ENCODE data around the gene MOXD1. TPM values are rescaled to one million over a fixed set of nuclear protein-coding genes. Genes with fewer than 3 reads are reported as not detected.

MOXD1 gene
- polyA plus RNA-seq, 4 donors: 172 to 315 (median 236) TPM

DNA sequence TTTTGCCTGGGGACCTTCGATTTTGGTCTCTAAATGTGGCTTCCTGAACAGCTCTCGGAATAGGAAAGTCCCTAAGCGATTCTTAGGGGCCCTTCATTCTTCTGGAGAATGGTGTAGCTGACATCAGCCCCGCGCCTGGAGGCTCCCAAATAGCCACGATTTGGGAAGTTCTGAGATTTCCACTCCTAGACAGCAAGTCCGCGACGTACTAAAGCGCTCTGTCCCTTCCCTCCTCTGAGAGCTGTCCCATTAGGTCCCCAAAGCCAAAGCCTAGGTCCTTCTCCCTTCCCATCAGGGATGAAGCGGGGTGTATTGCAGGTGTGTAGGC is 756 bp downstream of the MOXD1 start:
- no peak for DNase-seq (ENCODE audit: low read depth in 4 of 4, low spot score in 2 of 4)

GRCh38 chr6:132399376-132400074 is 1.8 kb downstream of the MOXD1 start:
- DNase-seq (ENCODE audit: low read depth in 4 of 4, low spot score in 2 of 4): no peak

GRCh38 chr6:132395015-132395597 is 6.2 kb downstream of the MOXD1 start:
- DNase-seq (ENCODE audit: low read depth in 4 of 4, low spot score in 2 of 4): no peak

DNA sequence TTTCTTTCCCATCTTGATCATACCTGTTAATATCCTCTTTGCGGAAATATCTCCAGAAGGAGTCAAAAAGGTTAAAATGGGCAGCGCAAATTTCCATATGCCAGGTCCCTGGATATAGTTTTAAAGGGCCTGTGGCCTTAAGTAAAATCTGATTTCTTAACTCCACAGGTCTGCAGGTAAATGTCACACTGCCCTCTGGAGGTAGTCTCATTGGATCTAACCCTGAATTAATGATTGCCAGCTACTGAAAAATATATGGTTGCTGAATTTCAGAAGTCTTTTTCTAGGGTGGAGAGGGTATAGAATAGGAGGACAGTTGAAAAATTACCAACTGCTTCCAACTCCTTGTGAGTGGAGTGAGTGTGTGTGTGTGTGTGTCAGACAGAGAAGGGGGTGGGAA is 8.5 kb downstream of the MOXD1 start:
- DNase-seq (ENCODE audit: low read depth in 4 of 4, low spot score in 2 of 4): no peak

GRCh38 chr6:132392270-132392646 is 9.0 kb downstream of the MOXD1 start:
- DNase-seq (ENCODE audit: low read depth in 4 of 4, low spot score in 2 of 4): no peak

DNA sequence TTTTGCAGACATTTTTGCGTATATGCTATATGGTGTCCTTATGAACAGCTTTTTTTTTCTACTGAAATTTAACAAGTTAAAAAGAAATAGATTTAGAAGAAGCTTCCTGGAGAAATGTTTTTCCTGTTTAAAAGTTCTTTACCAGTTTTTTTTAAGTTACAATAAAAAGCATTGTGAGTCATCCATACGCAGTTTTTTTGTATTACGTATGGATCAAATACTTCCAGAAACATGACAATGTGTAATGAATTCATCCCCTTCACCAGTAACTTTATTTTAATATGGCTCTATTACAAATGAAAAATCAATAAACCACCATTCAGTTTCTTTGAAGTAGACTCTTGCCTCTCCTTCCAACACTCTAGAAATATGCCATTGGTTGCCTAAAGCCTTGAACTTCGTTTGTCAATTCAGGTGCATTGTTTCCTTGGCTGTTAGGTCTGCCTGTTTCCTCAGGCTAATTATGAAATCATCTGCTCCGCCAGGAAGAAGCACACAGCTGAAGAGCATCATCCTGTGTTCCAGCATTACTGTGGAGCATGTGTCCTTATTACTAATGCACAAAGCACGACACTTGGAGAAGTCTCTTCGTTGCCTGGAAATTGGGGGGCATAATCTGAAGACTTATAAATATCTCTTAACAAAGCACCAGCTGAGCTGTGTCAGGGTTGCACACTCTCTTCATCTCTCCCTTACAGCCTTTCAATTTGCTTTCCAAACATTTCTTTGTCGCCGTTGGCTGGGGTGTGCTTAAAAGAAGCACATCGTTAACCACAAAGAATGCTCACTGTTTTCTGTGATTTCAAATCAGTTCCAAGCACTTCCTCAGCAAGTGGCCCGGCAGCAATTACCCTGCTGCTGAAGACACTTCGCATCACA is 9.6 kb downstream of the MOXD1 start:
- peak in 1 of 4 donors; percentile 65 for DNase-seq (ENCODE audit: low read depth in 4 of 4, low spot score in 2 of 4)

DNA sequence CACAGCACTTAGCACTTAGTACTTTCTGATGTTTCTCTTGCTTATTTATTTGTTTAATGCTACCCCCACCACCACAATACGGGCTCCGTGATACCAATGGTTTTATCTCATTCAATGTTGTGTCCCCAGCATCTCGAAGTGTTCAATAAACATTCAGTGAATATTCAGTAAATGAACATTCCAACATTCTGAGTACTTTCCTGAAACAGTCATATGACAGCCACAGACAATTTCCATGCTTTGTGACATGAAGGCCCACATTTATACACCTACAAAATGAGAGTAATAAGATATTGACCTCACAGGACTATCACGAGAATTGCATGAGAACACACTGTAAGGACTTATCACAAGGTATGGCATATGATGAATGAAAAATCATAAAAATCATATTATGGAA is 10.8 kb downstream of the MOXD1 start:
- DNase-seq (ENCODE audit: low read depth in 4 of 4, low spot score in 2 of 4): no peak

- DNase-seq (ENCODE audit: low read depth in 4 of 4, low spot score in 2 of 4): no peak
These were observed 11.3 kb downstream of the MOXD1 start for GRCh38 chr6:132390017-132390416.

DNA sequence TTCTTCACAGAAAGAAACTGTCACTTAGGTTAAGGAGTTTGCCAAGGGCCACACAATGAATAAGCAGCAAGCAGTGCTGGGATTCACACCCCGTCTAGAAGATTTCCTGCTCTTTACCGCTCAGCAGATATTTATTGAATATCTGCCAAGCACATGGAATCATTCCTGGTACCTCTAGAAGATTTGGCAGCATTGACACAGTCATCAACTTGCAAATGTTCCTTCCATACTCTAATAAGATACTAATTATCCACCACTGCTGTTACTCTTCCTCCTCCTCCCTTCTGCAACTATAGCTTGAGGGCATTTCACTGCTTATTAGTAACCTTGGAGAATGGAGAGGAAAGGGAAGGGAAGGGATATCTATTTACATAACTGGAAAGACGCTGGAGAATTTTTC is 13.0 kb downstream of the MOXD1 start:
- DNase-seq (ENCODE audit: low read depth in 4 of 4, low spot score in 2 of 4): no peak

- no peak for DNase-seq (ENCODE audit: low read depth in 4 of 4, low spot score in 2 of 4)
These were observed 18.6 kb downstream of the MOXD1 start for GRCh38 chr6:132382630-132383175.

DNA sequence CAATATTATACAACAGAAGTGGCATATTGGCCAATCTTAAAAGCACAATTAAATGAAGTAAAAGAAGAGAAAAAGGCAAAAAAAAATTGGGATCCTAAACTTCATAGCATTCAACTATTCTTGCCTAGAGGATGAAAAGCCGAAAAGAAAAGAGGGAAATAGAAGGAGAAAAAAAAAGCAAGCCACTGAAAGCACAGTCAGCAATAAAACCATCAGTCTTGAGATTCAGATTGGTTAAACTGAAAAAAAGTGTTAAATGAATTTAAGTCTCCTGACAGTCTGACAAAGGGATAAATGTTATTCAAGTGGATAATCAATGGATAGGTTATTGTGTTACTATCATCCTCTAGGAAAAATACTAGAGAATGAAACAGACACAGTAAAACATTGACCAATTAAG is 19.9 kb downstream of the MOXD1 start:
- DNase-seq (ENCODE audit: low read depth in 4 of 4, low spot score in 2 of 4): no peak

DNA sequence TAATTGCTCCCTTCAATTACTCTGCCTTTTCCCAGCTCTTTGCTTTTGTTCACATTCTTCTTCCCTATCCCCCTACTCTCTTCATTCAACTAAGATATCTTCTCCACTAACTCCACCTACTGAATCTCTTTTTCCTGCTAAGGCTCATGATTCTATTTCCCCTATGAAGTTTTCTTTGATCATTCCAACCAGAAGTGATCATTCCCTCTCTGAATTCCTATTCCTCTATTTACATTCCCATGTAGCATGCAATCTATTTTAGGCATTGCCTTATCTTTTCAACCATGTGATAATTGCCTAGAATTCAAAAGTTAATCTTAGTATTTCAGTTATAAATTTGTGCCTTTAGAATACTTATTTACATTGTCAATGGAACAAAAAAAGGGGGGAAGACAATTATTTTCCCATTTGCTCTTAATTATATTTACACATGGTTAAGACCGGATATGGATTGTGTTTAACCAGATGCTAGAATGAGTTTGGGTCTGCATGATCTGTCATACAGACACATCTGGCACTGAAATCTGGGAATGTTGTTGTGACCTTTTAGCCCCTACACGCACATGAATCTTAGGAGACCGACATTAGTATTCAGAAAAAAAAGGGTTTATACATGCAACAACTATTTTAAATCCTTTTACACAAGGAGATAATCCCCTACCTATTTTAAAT is 20.8 kb downstream of the MOXD1 start:
- DNase-seq (ENCODE audit: low read depth in 4 of 4, low spot score in 2 of 4): no peak

DNA sequence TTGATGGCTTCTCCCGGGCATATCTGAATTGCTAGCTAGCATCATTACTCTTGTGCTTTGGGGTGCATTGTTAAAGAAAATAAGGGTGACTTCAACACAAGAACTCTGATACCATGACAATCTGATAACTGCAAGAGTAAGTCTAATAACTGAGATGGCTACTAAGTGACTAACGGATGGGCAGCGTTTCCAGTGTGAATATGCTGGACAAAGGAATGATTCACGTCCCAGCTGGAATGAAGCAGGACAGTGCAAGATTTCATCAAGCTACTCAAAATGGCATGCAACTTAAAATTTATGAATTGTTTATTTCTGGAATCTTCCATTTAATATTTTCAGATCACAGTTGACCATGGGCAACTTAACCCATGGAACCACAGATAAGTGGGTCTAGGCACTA is 31.7 kb downstream of the MOXD1 start:
- DNase-seq (ENCODE audit: low read depth in 4 of 4, low spot score in 2 of 4): no peak

DNA sequence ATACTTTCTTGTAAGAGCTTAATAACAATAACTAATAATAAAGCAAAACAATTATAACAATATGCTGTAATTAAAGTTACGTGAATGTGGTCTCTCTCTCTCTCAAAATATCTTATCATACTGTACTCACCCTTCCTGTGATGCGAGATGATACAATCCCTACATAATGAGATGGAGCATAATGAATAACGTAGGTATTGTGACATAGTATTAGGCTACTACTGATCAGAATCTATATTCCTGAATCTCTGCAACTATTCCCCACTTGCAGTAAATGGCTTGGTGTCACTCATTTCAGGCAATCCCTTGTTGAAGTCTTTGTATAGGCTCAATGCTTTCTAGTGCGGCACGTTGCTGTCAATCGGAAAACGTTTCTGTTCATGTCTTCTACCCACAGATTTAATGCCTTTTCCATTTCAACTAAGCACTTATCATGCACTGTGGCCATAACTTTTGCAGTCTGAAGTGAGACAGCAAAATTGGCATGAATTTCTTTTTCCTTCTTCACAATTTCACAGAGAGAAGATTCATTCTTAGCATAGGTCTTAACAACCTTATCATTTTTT is 32.3 kb downstream of the MOXD1 start:
- no peak for DNase-seq (ENCODE audit: low read depth in 4 of 4, low spot score in 2 of 4)

- no peak for DNase-seq (ENCODE audit: low read depth in 4 of 4, low spot score in 2 of 4)
These were observed 35.9 kb downstream of the MOXD1 start for GRCh38 chr6:132365281-132365907.

- DNase-seq (ENCODE audit: low read depth in 4 of 4, low spot score in 2 of 4): no peak
These were observed 36.8 kb downstream of the MOXD1 start for GRCh38 chr6:132364306-132365074.

DNA sequence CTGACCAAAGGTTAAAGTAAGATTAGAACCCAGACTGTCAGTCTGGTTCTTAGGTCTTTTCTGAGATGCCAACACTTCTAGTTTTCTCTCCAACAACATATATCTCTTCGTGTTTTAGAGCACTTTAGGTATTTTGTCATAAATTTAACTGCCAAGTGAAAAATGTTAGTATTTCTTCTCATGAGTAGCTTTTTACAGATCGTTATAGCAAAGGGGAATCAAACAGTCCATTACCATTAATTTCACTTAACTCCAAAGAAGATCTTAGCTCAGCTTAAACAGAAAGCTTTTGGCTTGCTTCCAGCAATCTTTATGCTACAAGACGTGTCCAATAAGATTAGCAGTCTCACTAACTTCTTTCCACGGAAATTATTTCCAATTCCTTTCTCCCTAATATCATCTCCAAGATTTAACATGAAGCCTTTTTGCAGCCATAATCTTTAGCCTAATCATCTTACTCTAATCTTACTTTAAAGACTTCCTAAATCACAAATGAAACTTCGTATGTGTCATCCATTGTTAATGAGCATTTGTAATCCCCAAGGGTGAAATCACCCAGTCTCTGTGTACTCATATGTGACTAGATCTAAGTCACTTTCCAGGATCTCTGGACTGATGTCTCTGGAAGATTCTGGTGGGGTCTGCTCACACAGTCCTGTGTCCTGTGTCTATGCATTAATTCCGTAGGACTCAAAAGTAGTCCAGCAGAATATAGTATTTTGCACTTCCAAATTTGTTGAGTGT is 38.7 kb downstream of the MOXD1 start:
- no peak for DNase-seq (ENCODE audit: low read depth in 4 of 4, low spot score in 2 of 4)

DNA sequence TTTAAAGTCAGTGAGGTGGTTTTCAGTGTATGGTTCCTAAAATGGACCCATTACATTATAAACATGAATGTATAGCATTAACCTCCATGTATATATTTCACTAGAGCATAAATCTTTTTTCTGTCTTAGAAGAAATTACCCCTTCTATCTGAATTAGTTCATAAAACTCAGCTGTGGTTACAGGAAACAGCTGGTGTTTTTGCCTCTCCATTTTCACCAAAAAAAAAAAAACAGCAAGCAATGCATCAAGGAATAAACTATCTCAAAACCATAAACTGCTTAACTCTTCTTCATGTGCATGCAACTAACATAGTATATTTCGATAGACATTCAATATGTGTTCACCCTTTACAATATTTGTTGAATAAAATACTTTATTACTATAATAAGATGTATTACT is 40.2 kb downstream of the MOXD1 start:
- DNase-seq (ENCODE audit: low read depth in 4 of 4, low spot score in 2 of 4): no peak

DNA sequence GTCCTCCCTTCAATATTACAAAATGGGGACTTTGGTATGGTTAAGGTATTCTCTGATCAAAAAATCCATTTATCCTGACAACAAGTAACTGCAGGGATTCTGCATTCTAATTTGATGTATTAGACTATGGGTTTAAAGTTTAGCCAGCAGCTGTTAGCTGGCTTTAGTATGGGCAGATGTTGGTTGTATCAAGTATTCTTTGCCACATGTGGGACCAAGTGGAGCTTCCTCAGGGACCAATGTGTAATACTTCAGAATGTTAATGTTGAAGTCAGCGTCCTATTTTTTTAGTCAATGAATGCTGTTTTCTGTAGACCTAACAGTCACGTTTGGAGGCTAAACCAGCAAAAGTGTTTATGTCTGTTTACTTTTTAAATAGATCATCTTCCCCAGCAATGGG is 41.4 kb downstream of the MOXD1 start:
- DNase-seq (ENCODE audit: low read depth in 4 of 4, low spot score in 2 of 4): no peak
